ENCODE results near the gene ITGB1BP2.
"Not testable (repeated sequence)": the region's sequence is repeated elsewhere in the genome, so short reads cannot be mapped to it uniquely, and the experiment has no call there.

The ITGB1BP2 gene

GRCh38 chrX:71302461-71303213, 1.1 kb downstream of the ITGB1BP2 start:
- DNase-seq = no peak

- DNase-seq = no peak
Measured at GRCh38 chrX:71304561-71304960, 3.0 kb downstream of the ITGB1BP2 start.

DNA sequence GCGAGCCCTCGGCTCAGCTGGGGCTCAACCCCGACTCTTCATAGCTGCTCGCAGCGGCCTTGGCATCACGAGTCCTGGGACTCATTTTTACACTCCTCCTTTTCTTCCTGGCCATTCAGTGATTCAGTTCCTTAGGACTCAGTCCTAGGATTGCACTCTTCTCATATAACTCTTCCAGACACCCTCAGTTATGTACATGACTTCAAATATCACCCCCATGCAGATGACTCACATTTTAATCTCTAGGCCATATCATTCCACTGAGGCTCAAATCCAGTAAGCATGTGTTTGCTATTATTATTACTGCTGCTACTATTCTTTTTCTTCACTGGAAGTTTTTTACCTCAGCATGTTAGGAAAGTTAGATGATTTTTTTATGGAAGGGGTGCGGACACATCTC, 14.4 kb downstream of the ITGB1BP2 start:
- no peak for DNase-seq

- DNase-seq = not testable (repeated sequence)
Measured at GRCh38 chrX:71316959-71317358, 15.4 kb downstream of the ITGB1BP2 start.

- DNase-seq = no peak
Measured at GRCh38 chrX:71320126-71320525, 18.6 kb downstream of the ITGB1BP2 start.

DNA sequence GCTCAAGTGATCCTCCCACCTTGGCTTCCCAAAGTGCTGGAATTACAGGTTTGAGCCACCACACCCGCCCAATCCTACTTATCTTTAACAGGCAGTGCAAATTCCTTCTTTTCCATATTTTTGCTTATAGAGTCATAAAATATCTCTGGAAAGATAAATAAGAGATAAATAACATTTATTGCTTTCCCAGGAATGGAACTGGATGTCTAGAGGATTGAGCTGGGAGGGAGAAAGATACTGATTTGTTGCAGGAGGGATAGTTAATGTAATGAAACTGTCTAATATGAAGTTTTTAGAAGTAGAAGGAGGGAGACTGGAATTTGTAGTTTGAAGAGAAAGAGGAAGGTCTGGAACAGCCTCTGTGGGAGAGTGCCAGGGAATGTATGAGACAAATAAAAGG, 20.2 kb downstream of the ITGB1BP2 start:
- DNase-seq = no peak

- DNase-seq = not testable (repeated sequence)
Measured at GRCh38 chrX:71324452-71324851, 22.9 kb downstream of the ITGB1BP2 start.

GRCh38 chrX:71326394-71326793, 24.8 kb downstream of the ITGB1BP2 start:
- DNase-seq = no peak

GRCh38 chrX:71349151-71349665, 47.7 kb downstream of the ITGB1BP2 start:
- DNase-seq = not testable (repeated sequence)

GRCh38 chrX:71349867-71350266, 48.3 kb downstream of the ITGB1BP2 start:
- not testable (repeated sequence) for DNase-seq

- not testable (repeated sequence) for DNase-seq
Measured at GRCh38 chrX:71352439-71352838, 50.9 kb downstream of the ITGB1BP2 start.
